Fibroblast of skin of back (primary cell): Measurements from ENCODE around the gene DTWD2.
"Not testable (repeated sequence)": the region's sequence is repeated elsewhere in the genome, so short reads cannot be mapped to it uniquely, and the experiment has no call there.

ENCODE experiments used
- DNase-seq: peaks from one replicate; pipeline ENCODE4 v3.0.0-alpha.2; 2013

DTWD2 gene

DNA sequence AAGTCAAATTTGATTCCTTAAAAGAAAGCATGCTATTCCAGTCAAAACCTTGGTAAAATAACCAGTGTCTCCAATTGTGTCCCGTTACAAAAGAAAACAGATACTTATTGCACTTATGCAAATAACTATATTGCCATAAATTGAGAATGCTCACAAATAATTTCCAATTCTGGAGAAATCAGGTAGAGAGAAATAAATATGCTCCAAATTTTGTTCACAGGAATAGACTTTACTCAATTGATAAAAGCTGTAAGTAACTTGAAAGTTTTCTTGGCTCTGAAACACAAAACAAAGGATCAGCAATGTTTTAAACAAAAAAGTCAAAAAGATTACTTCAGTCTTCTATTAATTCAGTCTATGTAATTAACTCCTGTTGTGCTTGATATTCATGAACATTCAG, 7.8 kb upstream of the DTWD2 start:
- DNase-seq = no peak

- no peak for DNase-seq
Measured at GRCh38 chr5:118994595-118994994, 6.2 kb upstream of the DTWD2 start.

DNA sequence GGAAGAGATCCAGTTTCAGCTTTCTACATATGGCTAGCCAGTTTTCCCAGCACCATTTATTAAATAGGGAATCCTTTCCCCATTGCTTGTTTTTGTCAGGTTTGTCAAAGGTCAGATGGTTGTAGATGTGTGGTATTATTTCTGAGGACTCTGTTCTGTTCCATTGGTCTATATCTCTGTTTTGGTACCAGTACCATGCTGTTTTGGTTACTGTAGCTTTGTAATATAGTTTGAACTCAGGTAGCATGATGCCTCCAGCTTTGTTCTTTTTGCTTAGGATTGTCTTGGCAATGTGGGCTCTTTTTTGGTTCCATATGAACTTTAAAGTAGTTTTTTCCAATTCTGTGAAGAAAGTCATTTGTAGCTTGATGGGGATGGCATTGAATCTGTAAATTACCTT, 4.8 kb upstream of the DTWD2 start:
- DNase-seq = not testable (repeated sequence)

GRCh38 chr5:118992055-118992454, 3.7 kb upstream of the DTWD2 start:
- not testable (repeated sequence) for DNase-seq

- no peak for DNase-seq
Measured at GRCh38 chr5:118990582-118990981, 2.2 kb upstream of the DTWD2 start.

GRCh38 chr5:118989816-118990215, 1.5 kb upstream of the DTWD2 start:
- DNase-seq = no peak

DNA sequence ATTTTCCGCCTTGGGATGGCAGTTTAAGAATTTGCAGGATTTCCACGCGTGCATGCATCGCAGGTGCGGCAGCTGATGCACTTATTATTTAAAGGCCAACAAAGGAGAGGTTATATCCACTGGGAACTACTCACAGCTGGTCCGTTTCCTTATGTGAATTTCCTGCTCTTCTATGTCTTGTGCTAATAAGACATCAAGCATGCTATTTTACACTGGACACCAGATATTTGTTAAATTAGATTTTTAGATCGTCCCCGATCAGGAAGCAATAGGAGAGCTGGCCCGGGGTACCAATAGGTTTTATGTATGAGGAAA, 476 bp upstream of the DTWD2 start:
- DNase-seq = no peak

DNA sequence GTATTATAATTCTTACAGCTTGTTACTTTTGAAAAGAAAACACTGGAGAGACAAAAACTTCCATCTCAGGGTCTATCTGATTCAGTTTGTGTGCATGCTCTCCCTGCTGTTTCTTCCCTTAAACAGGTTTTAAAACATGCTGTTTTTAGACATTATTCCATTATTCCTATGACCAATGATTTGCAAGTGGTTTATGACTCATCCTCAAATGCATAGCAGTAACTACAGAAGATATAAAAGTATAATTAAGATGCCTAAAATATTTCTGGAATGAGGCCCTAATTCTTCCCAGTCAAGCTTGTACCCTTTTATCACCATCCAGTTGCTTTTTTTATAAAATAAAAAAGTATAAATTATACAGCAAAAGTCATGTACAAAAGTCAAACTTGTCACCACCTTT, 3.7 kb downstream of the DTWD2 start:
- peak; percentile 81 for DNase-seq

GRCh38 chr5:118981783-118982182, 6.6 kb downstream of the DTWD2 start:
- no peak for DNase-seq

- no peak for DNase-seq
Measured at GRCh38 chr5:118980438-118980837, 7.9 kb downstream of the DTWD2 start.

GRCh38 chr5:118980017-118980416, 8.3 kb downstream of the DTWD2 start:
- DNase-seq = no peak

DNA sequence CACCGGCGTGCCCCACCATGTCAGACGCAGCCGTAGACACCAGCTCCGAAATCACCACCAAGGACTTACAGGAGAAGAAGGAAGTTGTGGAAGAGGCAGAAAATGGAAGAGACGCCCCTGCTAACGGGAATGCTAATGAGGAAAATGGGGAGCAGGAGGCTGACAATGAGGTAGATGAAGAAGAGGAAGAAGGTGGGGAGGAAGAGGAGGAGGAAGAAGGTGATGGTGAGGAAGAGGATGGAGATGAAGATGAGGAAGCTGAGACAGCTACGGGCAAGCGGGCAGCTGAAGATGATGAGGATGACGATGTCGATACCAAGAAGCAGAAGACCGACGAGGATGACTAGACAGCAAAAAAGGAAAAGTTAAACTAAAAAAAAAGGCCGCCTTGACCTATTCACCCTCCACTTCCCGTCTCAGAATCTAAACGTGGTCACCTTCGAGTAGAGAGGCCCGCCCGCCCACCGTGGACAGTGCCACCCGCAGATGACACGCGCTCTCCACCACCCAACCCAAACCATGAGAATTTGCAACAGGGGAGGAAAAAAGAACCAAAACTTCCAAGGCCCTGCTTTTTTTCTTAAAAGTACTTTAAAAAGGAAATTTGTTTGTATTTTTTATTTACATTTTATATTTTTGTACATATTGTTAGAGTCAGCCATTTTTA, 14.4 kb downstream of the DTWD2 start:
- DNase-seq = not testable (repeated sequence)

GRCh38 chr5:118968925-118969375, 19.4 kb downstream of the DTWD2 start:
- DNase-seq = no peak

DNA sequence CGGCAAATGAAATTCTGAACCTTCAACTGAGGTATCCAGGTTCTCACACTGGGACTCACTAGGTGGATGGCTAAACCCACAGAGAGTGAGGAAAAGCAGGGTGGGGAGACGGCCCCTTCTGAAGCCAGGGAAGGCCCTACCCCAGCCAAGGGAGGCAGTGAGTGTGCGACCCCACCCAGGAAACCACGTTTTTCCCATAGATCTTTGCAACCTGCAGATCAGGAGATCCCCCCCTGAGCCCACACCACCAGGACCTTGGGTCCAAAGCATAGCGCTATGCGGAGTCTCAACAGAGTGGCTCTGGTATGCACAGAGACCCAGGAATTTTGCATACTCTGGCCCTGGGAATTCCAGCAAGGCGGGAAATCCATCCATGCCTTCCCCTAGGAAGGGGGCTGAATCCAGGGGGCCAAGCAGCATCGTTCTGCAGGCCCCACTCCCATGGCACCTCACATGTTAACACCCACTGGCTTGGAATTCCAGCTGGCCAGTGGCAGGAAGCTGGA, 19.9 kb downstream of the DTWD2 start:
- no peak for DNase-seq

DNA sequence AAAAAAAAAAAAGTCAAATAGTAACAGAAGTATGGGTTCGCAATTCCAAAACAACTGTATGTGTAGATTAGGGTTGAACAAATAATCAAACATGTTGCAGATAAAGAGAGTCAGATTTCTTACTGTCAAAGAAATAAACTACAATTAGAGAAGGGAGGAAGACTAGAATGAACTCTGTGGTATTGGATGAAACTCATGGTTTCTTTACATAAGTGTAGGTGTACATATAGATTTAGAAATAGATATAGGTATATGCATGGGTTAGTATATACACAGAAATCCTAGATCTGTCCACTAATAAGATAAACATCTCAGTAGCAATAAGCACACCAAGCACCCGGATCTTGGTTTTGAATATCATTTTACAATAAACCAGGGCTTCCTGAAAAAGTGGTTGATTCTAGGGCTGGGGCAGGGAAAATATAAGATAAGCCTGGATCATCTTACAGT, 21.3 kb downstream of the DTWD2 start:
- DNase-seq = no peak

GRCh38 chr5:118965890-118966289, 22.5 kb downstream of the DTWD2 start:
- no peak for DNase-seq

GRCh38 chr5:118964970-118965369, 23.4 kb downstream of the DTWD2 start:
- DNase-seq = not testable (repeated sequence)

GRCh38 chr5:118964388-118964787, 24.0 kb downstream of the DTWD2 start:
- not testable (repeated sequence) for DNase-seq

- no peak for DNase-seq
Measured at GRCh38 chr5:118963169-118963568, 25.2 kb downstream of the DTWD2 start.

- DNase-seq = no peak
Measured at GRCh38 chr5:118960557-118960956, 27.8 kb downstream of the DTWD2 start.

GRCh38 chr5:118956727-118957126, 31.6 kb downstream of the DTWD2 start:
- DNase-seq = peak; percentile 12

GRCh38 chr5:118953652-118954005, 34.7 kb downstream of the DTWD2 start:
- no peak for DNase-seq

DNA sequence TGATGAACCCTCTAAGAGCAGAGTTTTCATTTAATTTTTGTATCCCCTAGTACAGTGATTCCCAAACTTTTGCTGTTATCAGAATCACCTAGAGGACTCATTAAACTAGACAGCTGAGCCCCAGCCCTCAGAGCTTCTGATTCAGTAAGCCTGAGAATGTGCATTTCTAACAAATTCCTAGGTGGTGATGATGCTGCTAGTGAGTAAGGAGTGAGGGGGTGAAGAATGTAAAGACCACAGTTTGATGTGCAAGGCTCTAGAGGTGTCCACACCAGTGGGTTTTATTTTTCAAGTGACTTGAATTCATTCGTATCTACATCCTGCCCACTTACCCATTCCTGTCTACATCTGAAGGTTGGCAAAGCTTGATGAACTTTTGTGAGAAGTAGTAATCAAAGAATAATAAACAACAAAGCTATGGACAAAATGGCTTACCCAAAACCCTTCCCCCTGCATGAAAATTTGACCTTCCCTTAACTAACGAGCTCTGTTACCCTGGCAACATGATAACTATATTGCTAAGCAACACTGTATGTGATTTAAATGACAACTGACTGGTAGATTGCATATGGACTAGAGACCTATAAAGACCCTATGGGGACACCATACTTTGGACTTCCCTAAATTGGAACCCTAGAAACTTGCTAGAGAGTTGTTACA, 35.2 kb downstream of the DTWD2 start:
- peak; percentile 30 for DNase-seq

DNA sequence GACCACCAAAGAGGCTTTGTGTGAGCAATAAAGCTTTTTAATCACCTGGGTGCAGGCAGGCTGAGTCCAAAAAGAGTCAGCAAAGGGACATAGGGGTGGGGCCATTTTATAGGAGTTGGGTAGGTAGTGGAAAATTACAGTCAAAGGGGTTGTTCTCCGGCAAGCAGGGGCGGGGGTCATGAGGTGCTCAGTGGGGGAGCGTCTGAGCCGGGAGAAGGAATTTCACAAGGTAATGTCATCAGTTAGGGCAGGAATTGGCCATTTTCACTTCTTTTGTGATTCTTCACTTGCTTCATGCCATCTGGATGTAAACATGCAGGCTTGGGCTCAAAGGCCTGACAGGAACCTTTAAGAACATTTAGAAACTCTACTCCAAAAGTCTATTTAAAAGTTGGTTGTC, 36.0 kb downstream of the DTWD2 start:
- DNase-seq = not testable (repeated sequence)
